GM18502 (cell line): ENCODE measurements around the gene PSMA8.
A peak's percentile ranks its signal among the peaks of the same experiment; 100 is the strongest.
"Not testable (repeated sequence)": the region's sequence is repeated elsewhere in the genome, so short reads cannot be mapped to it uniquely, and the experiment has no call there.

Experiments
- ATAC-seq: cut with Tn5 transposase; IDR thresholded peaks from one replicate; pipeline ENCODE4 v1.9.1; 2021; ENCODE audit warnings: mild to moderate bottlenecking; ENCODE audit not compliant: unreplicated experiment, poor library complexity

PSMA8 gene

GRCh38 chr18:26167592-26167991 lies 33.9 kb downstream of the PSMA8 start:
- ATAC-seq: peak; percentile 92

- ATAC-seq: no peak
These were observed 41.8 kb downstream of the PSMA8 start for GRCh38 chr18:26175481-26175880.

GRCh38 chr18:26176134-26176533 lies 42.5 kb downstream of the PSMA8 start:
- no peak for ATAC-seq

- ATAC-seq: peak; percentile 79
These were observed 47.7 kb downstream of the PSMA8 start for GRCh38 chr18:26181343-26181826.

- no peak for ATAC-seq
These were observed 49.9 kb downstream of the PSMA8 start for GRCh38 chr18:26183395-26184112.

- ATAC-seq: no peak
These were observed 51.6 kb downstream of the PSMA8 start for GRCh38 chr18:26185267-26185666.

- peak; percentile 86 for ATAC-seq
These were observed 56.8 kb downstream of the PSMA8 start for GRCh38 chr18:26190506-26190905.

- ATAC-seq: no peak
These were observed 58.6 kb downstream of the PSMA8 start for GRCh38 chr18:26192233-26192632.

GRCh38 chr18:26196605-26197004 lies 62.9 kb downstream of the PSMA8 start:
- ATAC-seq: no peak

- not testable (repeated sequence) for ATAC-seq
These were observed 68.3 kb downstream of the PSMA8 start for GRCh38 chr18:26202001-26202400.

- no peak for ATAC-seq
These were observed 71.6 kb downstream of the PSMA8 start for GRCh38 chr18:26205318-26205717.

- no peak for ATAC-seq
These were observed 72.8 kb downstream of the PSMA8 start for GRCh38 chr18:26206488-26206887.

GRCh38 chr18:26207937-26208336 lies 74.3 kb downstream of the PSMA8 start:
- ATAC-seq: no peak

GRCh38 chr18:26208977-26209376 lies 75.3 kb downstream of the PSMA8 start:
- no peak for ATAC-seq

GRCh38 chr18:26210147-26210546 lies 76.5 kb downstream of the PSMA8 start:
- ATAC-seq: no peak

GRCh38 chr18:26215247-26215970 lies 81.7 kb downstream of the PSMA8 start:
- peak; percentile 96 for ATAC-seq

- ATAC-seq: no peak
These were observed 91.5 kb downstream of the PSMA8 start for GRCh38 chr18:26225022-26225693.

- ATAC-seq: no peak
These were observed 92.2 kb downstream of the PSMA8 start for GRCh38 chr18:26225915-26226228.

- ATAC-seq: peak; percentile 89
These were observed 92.8 kb downstream of the PSMA8 start, which contains the start of gene TAF4B for GRCh38 chr18:26226229-26227050. Gene TAF4B (plus strand): TSS chr18:26226445. CDS start chr18:26226934, 489 bp downstream.

GRCh38 chr18:26227051-26227670 lies 93.5 kb downstream of the PSMA8 start:
- no peak for ATAC-seq
